Activated CD4-positive, alpha-beta T cell treated with anti-CD3 and anti-CD28 coated beads, Interleukin-2, amount 50 U/mL, for 4 hours (primary cell): ENCODE measurements around the gene GALK2.

Source experiments
- DNase-seq, 2 experiments: peaks; one replicate each; pipeline ENCODE4 v3.0.0-alpha.2; 2020

Gene GALK2

DNA sequence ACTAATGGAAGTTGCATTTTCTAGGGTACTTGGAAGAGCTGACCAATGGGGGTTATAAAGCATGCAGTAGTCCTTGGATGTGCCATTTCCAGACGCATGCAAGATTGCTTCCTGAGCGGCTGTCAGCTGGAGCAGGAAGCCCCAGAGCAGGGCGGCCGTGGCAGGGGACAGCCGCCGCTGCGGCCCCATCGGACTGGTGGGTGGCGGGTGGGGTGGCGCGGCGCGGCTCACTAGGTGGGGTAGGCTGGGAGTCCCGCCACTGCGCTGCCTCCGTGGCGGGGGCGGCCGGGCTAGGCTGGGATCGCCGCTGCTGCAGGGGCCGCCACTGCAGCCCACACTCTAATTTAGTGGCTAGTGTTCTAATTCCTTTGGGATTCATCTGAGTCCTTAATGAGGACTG, 196.4 kb downstream of the GALK2 start:
- no peak for DNase-seq

DNA sequence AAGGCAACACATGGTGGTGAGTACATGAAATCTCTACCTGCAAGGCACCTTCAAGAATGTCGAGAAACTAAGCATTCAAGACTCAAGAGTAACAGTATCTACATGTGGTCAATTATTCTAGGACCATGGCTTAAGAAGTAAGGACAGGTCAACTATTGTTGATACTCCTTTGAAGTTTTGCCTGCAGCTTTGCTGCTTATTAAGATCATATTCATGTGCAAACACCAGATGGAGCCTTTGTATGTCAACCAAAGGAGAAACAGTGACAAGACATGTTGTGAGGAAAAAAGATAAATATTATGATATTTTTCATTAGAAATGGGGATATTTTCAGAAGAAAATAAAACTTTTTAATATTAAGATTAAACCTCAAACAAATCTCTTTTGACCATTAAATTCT, 200.7 kb downstream of the GALK2 start:
- no peak for DNase-seq

DNA sequence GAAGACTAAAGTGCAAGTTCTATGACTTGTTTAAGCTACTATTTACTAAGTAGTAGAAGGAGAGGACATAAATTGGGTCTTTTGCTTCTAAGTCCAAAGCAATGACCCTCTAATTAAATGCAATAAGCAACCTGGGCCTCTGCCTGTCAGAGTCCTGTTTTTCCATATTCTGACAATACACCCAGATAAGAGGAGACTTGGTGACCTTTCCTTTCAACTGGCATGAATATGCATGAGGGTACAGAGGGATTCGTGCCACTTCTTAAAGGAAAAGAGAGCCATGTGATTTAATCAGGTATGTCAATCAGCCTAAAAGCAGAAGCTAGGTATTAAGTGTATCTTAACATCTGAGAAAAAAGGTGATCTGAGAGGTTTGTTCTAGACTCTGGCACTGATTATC, 202.3 kb downstream of the GALK2 start:
- DNase-seq, result no peak

DNA sequence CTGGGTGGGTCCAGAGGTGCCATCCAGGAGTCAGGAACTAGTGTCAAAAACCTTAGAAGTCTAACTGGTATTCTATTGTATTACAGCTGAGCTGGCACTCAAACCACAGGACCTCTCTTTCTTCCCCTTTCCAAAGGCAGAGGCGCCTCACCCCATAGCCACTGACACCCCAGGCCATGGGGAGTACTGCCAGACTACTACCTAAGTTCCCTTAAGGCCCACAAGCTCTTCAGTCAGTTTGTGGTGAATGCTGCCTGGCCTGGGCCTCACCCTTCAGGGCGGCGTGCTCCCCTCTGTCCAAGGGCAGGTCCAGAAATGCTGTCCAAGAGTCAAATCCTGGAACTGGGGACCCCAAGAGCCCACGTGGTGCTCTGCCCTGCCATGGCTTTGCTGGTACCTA, 209.9 kb downstream of the GALK2 start:
- DNase-seq, result no peak

DNA sequence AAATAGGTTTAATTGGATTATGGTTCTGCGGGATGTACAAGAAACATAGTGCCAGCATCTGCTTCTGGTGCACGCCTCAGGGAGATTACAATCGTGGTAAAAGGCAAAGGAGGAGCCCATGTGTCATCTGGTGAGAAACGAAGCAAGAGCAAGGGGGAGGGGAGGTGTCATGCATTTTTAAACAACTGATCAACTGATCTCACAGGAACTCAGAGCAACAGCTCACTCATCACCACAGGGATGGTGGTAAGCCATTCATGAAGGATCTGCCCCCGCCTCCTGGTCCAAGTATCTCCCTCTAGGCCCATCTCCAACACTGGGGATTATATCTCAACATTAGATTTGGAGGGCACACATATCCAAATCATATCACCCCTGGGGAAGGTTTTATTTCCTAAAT, 210.9 kb downstream of the GALK2 start:
- DNase-seq, result no peak
